Karpas-422 (cell line): ENCODE measurements around the gene MED7. TPM values are rescaled to one million over a fixed set of nuclear protein-coding genes. Genes with fewer than 3 reads are reported as not detected.

ENCODE experiments used
- DNase-seq: peaks from one replicate; pipeline ENCODE4 v3.0.0-alpha.2; 2015
- H2AFZ ChIP-seq: fragments of 200-600 bp; sonication (generic); 2 replicates; pipeline ENCODE4 v1.6.1; 2014; ENCODE audit warnings: antibody characterized with exemption, low read length, mixed read lengths
- H3K27ac ChIP-seq: fragments of 200-600 bp; sonication (generic); 2 replicates; pipeline ENCODE4 v1.5.1; 2014; ENCODE audit warnings: mild to moderate bottlenecking, low read length, moderate library complexity
- H3K27me3 ChIP-seq: fragments of 200-600 bp; sonication (generic); 2 replicates; pipeline ENCODE4 v1.6.1; 2014; ENCODE audit warnings: low read length, mixed read lengths
- H3K36me3 ChIP-seq: fragments of 200-600 bp; sonication (generic); 2 replicates; pipeline ENCODE4 v1.6.1; 2014; ENCODE audit warnings: low read length, mixed read lengths; ENCODE audit not compliant: insufficient read depth
- H3K4me1 ChIP-seq: fragments of 200-600 bp; sonication (generic); 2 replicates; pipeline ENCODE4 v1.6.1; 2014; ENCODE audit warnings: mild to moderate bottlenecking, low read length, mixed read lengths
- H3K4me2 ChIP-seq: fragments of 200-600 bp; sonication (generic); 2 replicates; pipeline ENCODE4 v1.6.1; 2014; ENCODE audit warnings: low read length, low read depth, mild to moderate bottlenecking; ENCODE audit not compliant: poor library complexity, severe bottlenecking
- H3K4me3 ChIP-seq: fragments of 200-600 bp; sonication (generic); 2 replicates; pipeline ENCODE4 v1.5.1; 2014; ENCODE audit warnings: mild to moderate bottlenecking, antibody characterized with exemption, low read length, mixed read lengths
- H3K79me2 ChIP-seq: fragments of 200-600 bp; sonication (generic); 2 replicates; pipeline ENCODE4 v1.6.1; 2014; ENCODE audit warnings: mild to moderate bottlenecking, low read length, mixed read lengths
- H3K9ac ChIP-seq: fragments of 200-600 bp; sonication (generic); 2 replicates; pipeline ENCODE4 v1.6.0; 2014; ENCODE audit warnings: low read length
- H3K9me2 ChIP-seq: fragments of 200-600 bp; sonication (generic), shearing (Covaris generic); replicated peaks from 2 replicates; pipeline ENCODE4 v1.6.0; 2014; ENCODE audit warnings: mild to moderate bottlenecking, low read length, moderate library complexity; ENCODE audit not compliant: insufficient read depth
- H3K9me3 ChIP-seq: fragments of 300-700, 200-600 bp; sonication (generic); 2 replicates; pipeline ENCODE4 v1.6.1; 2014; ENCODE audit warnings: low read length, mixed read lengths
- H4K20me1 ChIP-seq: fragments of 200-600 bp; sonication (generic); 2 replicates; pipeline ENCODE4 v1.6.1; 2014; ENCODE audit warnings: mild to moderate bottlenecking, antibody characterized with exemption, low read length, low read depth; ENCODE audit not compliant: insufficient read depth
- total RNA-seq: library from RNA; depleted of rRNA; stranded (reverse); fragments of >200 nt; shearing (Covaris generic); gene quantifications from 2 replicates; pipeline ENCODE4 v1.2.3, GENCODE V29; 2014; ENCODE audit warnings: low replicate concordance; rRNA removed

Gene MED7
- total RNA-seq, 1 experiment from 2014 or later, result 12.2 TPM

- Histone ChIP-seq H4K20me1 (no peaks in the 10 kb centered on the region), H3K4me3 (no peak overlapping the region), H3K27me3 (no peaks in the 10 kb centered on the region), H3K79me2 (no peaks in the 10 kb centered on the region), H3K27ac (no peak overlapping the region), H3K9ac (no peak overlapping the region), H2AFZ (no peak overlapping the region), H3K4me2 (no peak overlapping the region), H3K4me1 (no peaks in the 10 kb centered on the region), H3K9me2 (no peaks in the 10 kb centered on the region), H3K36me3 (no peaks in the 10 kb centered on the region), H3K9me3 (no peaks in the 10 kb centered on the region)
- DNase-seq, result no peak
Observed at GRCh38 chr5:157106630-157107461, 35.8 kb downstream of the MED7 start.

GRCh38 chr5:157100140-157100679, 42.5 kb downstream of the MED7 start:
- Histone ChIP-seq H3K27me3 (no peaks in the 10 kb centered on the region), H3K9me2 (no peaks in the 10 kb centered on the region), H3K9ac (no peak overlapping the region), H3K4me1 (no peaks in the 10 kb centered on the region), H3K79me2 (no peaks in the 10 kb centered on the region), H3K4me3 (no peak overlapping the region), H3K4me2 (no peak overlapping the region), H3K27ac (no peak overlapping the region), H3K36me3 (no peaks in the 10 kb centered on the region), H4K20me1 (no peaks in the 10 kb centered on the region), H3K9me3 (no peaks in the 10 kb centered on the region), H2AFZ (no peak overlapping the region)
- DNase-seq, result no peak

- Histone ChIP-seq H2AFZ (no peak overlapping the region), H3K4me2 (no peak overlapping the region)
Observed at GRCh38 chr5:157088342-157088990, 54.2 kb downstream of the MED7 start.

More at GRCh38 chr5:157088342-157088990, 54.2 kb downstream of the MED7 start:
- no peak for DNase-seq
- no peaks in the 10 kb centered on the region for H3K36me3 ChIP-seq
- H4K20me1 ChIP-seq, result no peaks in the 10 kb centered on the region
- no peak overlapping the region for H3K27ac ChIP-seq
- no peak overlapping the region for H3K9ac ChIP-seq
- no peaks in the 10 kb centered on the region for H3K9me3 ChIP-seq
- H3K79me2 ChIP-seq, result no peaks in the 10 kb centered on the region
- H3K4me1 ChIP-seq, result no peaks in the 10 kb centered on the region
- no peaks in the 10 kb centered on the region for H3K27me3 ChIP-seq
- no peak overlapping the region for H3K4me3 ChIP-seq
- no peaks in the 10 kb centered on the region for H3K9me2 ChIP-seq

Other genes with a start within 250 kb of the MED7 start
- not detected in 2 replicates for gene TIMD4, start 179.6 kb downstream of the MED7 start, total RNA-seq
- gene HAVCR1, start 83.7 kb downstream of the MED7 start, total RNA-seq, result not detected in 2 replicates
- 0.22 TPM in 1 of 2 replicates, not detected in the other for gene HAVCR2, start 33.8 kb downstream of the MED7 start, total RNA-seq
- not detected in 2 replicates for gene GARIN3, start 23.4 kb upstream of the MED7 start, total RNA-seq
- 0.25 and 1.3 TPM in 2 replicates for gene ITK, start 38.0 kb upstream of the MED7 start, total RNA-seq
- gene CYFIP2, start 123.3 kb upstream of the MED7 start, total RNA-seq, result 355 and 517 TPM in 2 replicates